ENCODE results near the gene SARS1.
"Not testable (repeated sequence)": the region's sequence is repeated elsewhere in the genome, so short reads cannot be mapped to it uniquely, and the experiment has no call there.

The SARS1 gene

DNA sequence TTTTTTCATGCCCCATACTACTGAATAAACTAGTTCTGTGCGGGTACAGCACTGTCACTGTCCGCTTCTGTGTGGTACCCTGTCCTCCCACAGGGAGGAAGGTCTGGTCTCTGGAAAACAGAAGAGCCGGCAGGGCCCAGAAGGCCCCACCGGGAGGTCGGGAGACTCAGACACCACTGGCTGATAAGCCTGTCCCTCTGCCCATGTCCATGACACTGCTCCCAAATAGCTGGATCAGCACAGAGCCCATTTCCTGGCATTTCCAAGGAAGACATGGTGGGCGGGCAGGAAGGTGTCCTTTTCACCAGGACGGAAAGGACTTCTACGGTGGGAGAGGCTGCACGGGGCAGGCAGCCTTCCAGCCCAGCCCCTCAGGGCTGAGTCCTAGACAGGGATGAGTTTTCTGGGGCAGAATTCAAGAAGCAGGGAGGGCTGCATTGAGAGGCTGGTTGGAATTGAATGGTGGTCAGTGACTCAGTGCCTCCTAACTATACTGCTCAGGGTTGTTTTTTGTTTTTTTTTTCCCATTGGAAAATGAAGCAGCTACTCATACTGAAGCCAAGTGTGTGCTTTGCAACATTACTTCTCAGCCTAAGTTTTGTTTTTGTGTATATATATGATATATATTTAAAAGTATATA, 62.1 kb downstream of the SARS1 start:
- no peak for DNase-seq (ENCODE audit: low read depth in 2 of 2)

DNA sequence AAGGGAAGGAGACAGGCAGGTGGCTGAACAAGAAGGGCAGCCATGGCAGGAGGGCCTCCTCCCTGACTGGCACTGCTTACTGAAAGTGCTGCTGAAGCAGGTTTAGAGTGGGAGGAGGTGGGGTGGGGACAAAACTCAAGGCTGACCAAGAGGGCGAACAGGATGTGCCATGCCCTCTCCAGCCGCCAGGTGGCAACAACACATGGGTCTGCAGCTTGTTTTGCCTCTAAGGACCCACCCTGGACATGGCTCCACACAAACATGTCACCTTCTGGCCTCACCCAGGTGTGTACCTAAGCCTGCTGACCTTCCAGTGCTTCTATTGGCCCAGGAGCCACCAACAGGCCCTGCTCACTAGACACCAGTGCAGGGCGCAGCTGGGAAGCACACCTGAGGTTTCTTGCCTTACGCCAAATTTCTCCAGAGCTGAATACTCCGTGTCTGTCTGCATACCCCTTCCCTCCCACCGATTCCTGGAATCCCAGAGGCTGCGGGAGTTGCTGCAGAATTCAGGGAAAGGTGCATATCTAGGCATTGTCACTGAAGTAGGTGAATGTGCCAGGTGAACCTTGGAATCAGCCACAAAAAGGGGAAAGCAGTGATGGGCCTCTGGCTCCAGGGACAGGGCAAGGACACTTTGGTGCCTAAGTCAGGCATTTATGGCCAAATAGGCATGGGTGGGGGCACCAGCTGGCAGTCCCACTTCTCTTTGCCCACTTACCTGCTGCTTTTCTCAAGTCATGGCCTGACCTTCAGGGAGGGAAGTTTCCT, 63.9 kb downstream of the SARS1 start:
- DNase-seq (ENCODE audit: low read depth in 2 of 2) = peak; percentile 22 to 42

DNA sequence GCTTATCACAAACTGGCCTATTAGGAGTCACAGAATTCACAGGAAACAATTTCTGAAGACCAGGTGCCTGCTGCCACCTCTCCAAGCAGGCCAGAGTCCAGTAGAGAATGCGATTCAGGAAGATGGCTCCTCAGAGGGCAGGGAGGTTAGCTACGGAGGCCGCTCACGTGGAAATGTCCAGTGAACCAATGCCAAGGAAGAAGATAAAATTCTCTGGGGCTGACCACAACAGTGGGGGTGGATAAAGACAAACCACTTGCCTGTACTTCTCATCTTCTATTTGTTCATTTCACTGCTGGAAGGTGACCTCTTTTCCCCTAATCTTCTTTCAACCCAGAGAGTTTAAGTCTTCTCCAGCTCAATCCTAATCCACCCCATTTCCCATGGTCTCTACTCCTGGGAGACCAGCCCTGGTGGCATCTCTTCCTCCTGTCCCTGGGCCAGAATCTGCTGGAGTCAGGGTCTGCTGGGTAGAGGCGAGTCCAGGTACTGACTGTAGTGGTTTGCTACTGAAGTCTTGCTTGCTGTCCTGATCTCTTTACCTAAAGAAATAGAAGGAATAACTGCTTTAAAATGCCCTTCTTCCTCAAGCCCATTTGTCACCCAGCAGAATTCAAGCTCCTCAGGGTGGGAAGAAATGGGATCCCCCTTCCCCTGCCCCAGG, 66.0 kb downstream of the SARS1 start:
- no peak for DNase-seq (ENCODE audit: low read depth in 2 of 2)

DNA sequence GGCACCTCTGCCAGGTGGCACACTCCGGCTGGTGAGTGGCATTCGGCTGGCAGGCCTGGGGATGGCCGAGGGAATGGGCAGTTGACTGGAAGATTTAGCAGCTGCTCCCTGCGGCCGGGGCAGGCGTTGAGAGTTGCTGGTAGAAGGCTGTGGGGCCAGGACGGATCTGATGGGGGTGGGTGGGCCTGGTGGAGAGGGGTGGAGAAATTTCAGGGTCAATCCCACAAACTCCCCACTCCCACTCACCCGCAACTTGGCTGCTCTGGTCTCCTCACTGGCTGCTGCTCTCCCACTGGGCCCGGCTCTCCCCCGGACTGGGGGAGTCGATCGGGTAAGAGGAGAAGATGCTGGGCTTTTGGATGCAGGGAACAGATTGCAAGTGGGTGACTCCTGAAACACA, 67.1 kb downstream of the SARS1 start:
- DNase-seq (ENCODE audit: low read depth in 2 of 2) = no peak

DNA sequence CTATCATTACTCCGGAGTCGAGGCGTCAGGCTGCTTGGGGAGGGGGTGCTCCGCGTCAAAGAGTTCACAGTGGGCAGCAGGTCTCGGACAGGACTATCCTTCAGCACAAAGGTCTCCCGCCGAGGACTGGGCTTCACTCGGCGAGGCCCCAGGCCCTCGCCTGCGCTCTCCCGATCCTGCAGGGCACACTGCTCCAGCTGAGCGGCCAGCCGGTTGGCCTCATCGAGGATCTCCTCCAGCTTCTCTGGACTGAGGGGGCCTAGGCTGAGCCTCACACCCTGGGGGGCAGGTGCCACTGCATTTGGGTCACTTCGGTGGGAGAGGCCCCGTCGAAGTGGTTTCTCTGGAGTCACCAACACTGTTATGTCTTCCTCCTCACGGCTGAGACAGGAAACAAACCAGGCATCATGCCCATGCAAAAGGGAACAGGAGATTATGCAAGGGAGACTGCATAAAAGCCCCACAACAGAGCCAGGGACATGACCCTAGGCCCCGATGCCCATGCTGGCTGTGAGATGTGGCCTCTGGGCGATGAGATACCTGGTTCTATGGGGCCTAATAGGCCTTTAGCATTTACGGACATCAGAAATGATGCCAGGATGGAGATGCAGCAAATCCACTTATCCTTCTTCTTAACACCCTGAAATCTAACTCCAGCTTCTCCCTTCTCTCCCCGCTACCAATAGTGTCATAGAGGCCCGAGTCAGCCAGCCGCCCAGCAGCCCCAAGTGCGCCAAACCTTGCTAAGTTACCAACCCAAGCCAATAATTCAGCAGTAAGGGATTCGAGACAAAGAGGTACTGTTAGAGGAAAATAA, 68.2 kb downstream of the SARS1 start:
- no peak for DNase-seq (ENCODE audit: low read depth in 2 of 2)

DNA sequence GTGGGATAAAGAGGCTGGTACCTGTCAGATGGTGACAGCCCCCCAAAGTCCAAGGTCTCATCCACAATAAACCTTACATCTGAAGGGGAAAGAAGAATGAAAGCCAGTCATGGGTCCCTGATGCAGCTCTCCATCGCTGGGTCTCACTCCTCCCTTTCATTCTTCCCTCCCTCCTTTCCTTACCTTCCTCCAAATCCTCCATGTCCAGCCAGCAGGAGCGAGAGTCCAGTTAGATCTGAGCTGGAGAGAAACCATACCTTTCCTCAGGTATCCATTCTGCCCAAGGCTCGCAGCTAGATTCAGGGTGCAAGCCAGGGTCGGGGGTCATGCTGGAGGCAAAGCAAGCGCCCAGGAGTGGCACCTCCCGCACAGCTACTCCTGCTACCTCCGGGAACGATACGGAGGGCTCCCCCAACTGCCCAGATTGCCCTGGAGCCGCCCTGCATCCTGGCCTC, 68.8 kb downstream of the SARS1 start:
- DNase-seq (ENCODE audit: low read depth in 2 of 2) = no peak

DNA sequence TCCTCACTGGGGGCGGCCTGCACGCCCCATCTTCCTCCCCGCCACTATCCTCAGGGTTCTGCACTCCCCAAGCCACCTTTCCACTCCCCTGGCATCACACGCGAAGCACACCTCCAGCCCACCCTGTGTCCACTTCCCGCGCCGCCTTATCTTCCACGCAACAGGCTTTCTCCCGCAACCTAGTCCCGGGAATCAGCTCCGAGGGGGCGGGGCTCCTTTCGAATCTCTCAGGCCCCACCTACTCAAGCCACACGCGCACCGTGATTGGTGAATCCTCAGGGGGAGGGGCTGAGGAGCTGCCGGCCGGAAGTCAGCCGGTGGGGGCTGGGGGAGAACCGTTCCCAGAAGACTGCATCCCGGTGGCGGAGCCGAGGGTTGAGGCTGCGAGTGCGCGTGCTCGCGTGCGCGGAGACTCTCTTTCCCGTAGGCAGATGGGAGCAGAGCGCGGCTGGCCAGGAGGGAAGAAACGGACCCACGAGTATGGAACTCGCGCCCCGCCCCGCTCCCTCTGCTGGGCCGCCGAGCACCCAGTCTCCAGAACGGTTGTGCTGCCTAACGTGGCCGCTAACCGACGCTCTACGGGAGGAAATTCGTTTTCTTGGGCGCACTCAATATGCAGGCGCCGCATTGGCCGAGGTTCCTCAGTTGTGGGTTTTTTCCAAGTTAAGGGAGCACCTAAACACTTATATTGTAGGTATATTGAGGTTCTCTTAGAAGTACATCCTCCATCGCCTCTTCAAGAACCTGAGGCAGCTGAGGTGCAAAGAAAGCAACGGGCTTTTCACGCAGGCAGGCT, 69.4 kb downstream of the SARS1 start, which contains the start of gene PSRC1:
Gene PSRC1 (minus strand): TSS at position 194 of the 796 bp plus-strand sequence.
- peak; percentile 73 to 79 for DNase-seq (ENCODE audit: low read depth in 2 of 2)

DNA sequence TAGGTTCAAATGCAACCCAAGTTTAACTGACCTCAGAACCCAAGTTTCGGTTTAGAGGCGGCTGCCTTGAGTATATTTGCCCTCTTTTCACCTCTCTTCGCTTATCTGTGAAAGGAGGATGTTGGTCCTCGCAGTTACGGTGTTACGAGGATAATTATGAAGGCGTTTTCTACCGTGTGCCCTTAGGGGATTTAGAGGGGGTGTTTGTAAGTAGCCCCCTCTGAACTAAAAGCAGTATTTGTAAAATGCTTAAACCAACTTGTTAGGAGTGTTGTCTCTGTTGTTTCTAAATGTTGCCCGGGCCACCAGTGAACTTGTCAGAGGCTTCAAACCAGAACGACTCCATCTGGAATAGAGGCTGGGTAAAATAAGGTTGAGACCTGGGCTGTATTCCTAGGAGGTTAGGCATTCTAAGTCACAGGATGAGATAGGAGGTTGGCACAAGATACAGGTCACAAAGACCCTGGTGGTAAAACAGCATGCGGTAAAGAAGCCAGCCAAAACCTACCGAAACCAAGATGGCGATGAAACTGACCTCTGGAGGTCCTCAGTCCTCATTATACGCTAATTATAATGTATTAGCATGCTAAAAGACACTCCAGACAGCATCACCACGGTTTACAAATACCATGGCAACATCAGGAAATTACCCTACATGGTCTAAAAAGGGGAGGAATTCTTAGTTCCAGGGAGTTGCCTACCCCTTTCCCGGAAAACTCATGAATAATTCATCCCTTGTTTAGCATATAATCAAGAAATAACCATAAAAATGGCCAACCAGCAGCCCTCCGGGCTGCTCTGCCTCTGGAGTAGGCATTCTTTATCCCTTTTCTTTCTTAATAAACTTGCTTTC, 70.3 kb downstream of the SARS1 start:
- DNase-seq (ENCODE audit: low read depth in 2 of 2) = no peak

DNA sequence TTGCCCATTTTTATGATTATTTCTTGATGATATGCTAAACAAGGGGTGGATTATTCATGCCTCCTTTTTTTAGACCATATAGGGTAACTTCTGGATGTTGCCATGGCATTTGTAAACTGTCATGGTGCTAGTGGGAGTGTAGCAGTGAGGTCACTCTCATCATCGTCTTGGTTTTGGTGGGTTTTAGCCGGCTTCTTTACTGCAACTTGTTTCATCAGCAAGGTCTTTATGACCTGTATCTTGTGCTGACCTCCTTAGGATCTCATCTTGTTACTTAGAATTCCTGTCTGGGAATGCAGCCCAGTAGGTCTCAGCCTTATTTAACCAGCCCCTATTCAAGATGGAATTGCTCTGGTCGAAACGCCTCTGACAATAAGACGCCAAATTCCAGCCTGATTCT, 73.0 kb downstream of the SARS1 start:
- not testable (repeated sequence) for DNase-seq (ENCODE audit: low read depth in 2 of 2)
